ENCODE measurements around the gene JHY. TPM values are rescaled to one million over a fixed set of nuclear protein-coding genes. Genes with fewer than 3 reads are reported as not detected.

The JHY gene
- polyA plus RNA-seq, 1 of the 3 experiments (the other 2 are of a cell fraction) = 2.9 TPM

DNA sequence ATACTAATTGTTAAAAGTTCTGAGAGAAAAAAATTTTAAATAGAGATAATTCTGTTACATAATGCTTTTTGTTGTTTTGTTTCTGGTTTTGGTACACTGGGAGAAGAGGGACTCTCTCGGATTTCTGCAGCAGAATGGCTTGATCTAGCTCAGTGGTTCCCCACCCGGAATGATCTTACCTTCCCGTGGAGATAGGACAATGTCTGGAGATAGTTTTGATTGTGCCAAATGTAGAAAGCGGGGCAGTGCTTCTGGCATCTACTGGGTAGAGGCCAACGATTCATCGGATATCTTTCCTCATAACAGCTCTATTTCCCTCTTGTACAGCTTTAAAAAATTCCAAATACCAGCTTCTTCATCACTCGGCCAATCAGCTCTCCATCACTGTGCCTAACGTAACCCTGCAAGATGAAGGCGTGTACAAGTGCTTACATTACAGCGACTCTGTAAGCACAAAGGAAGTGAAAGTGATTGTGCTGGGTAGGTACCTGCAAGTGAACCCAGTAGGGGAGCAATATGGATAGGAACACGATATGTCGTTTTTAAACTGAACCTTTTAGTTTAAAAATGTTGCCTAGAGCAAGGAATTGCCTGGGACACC is 31.1 kb upstream of the JHY start:
- WGBS (ENCODE audit: low lambda C conversion rate) = 91% methylated on average over 12 of the region's 12 CpGs
- Histone ChIP-seq H3K9me3 (no peaks in the 10 kb centered on the region), H3K4me2 (no peak overlapping the region), H3K4me3 (ENCODE audit: low read depth in 2 of 2, low read length in 1 of 2) (no peak overlapping the region), H3K9me2 (no peaks in the 10 kb centered on the region), H4K20me1 (ENCODE audit: insufficient read depth) (no peaks in the 10 kb centered on the region), H3K27me3 (ENCODE audit: insufficient read depth) (no peaks in the 10 kb centered on the region), H2AFZ (ENCODE audit: low read depth) (peak overlapping the region; percentile 45; the same call in 1 of the 2 replicates), H3K79me2 (ENCODE audit: insufficient read depth) (no peaks in the 10 kb centered on the region), H3F3A (replicated peaks; ENCODE audit: insufficient read depth) (peaks cover 8% of the 10 kb centered on the region), H3K36me3 (replicated peaks in 1 of 2; ENCODE audit: control insufficient read depth in 1 of 2, insufficient read depth in 2 of 2, low read length in 1 of 2) (no peaks in the 10 kb centered on the region), H3K27ac (ENCODE audit: low read depth in 2 of 2, low read length in 1 of 2) (no peak overlapping the region), H3K9ac (no peak overlapping the region), H3K4me1 (ENCODE audit: control insufficient read depth in 1 of 2, insufficient read depth in 2 of 2, low read depth in 1 of 2, low read length in 1 of 2) (peaks cover 0 to 21% of the 10 kb centered on the region in 2 experiments; a peak in 2 of 4 replicates)
- no peak for DNase-seq
- POLR2A ChIA-PET = interaction anchor here (0.8 kb wide), 1 partner anchor 46 kb away, joined by 4 read pairs; no protein-coding TSS in a partner anchor
- TF ChIP-seq RXRA (IDR thresholded peaks at IDR 0.05; ENCODE audit: borderline replicate concordance, low read depth) (no peak), EZH2phosphoT487 (IDR thresholded peaks at IDR 0.05; ENCODE audit: borderline replicate concordance, low read depth) (no peak), NRF1 (IDR thresholded peaks at IDR 0.05; ENCODE audit: low read depth, low read length) (no peak), CHD2 (IDR thresholded peaks at IDR 0.05; ENCODE audit: low read length, partially characterized antibody) (no peak), ZBTB33 (IDR thresholded peaks at IDR 0.05; ENCODE audit: borderline replicate concordance, low read depth) (no peak), RAD21 (IDR thresholded peaks at IDR 0.05; ENCODE audit: low read length) (no peak), IRF3 (IDR thresholded peaks at IDR 0.05; ENCODE audit: low read depth, low read length) (no peak), TAF1 (IDR thresholded peaks at IDR 0.05; ENCODE audit: borderline replicate concordance, low read depth, low read length) (no peak), SIN3A (IDR thresholded peaks at IDR 0.05; ENCODE audit: borderline replicate concordance, low read depth, low read length) (no peak), SMC3 (IDR thresholded peaks at IDR 0.05; ENCODE audit: low read depth, low read length) (no peak), NFIC (IDR thresholded peaks at IDR 0.05; ENCODE audit: borderline replicate concordance) (no peak), MAX (IDR thresholded peaks at IDR 0.05; ENCODE audit: low read depth) (no peak)
- TF ChIP-seq, protein P1, sequence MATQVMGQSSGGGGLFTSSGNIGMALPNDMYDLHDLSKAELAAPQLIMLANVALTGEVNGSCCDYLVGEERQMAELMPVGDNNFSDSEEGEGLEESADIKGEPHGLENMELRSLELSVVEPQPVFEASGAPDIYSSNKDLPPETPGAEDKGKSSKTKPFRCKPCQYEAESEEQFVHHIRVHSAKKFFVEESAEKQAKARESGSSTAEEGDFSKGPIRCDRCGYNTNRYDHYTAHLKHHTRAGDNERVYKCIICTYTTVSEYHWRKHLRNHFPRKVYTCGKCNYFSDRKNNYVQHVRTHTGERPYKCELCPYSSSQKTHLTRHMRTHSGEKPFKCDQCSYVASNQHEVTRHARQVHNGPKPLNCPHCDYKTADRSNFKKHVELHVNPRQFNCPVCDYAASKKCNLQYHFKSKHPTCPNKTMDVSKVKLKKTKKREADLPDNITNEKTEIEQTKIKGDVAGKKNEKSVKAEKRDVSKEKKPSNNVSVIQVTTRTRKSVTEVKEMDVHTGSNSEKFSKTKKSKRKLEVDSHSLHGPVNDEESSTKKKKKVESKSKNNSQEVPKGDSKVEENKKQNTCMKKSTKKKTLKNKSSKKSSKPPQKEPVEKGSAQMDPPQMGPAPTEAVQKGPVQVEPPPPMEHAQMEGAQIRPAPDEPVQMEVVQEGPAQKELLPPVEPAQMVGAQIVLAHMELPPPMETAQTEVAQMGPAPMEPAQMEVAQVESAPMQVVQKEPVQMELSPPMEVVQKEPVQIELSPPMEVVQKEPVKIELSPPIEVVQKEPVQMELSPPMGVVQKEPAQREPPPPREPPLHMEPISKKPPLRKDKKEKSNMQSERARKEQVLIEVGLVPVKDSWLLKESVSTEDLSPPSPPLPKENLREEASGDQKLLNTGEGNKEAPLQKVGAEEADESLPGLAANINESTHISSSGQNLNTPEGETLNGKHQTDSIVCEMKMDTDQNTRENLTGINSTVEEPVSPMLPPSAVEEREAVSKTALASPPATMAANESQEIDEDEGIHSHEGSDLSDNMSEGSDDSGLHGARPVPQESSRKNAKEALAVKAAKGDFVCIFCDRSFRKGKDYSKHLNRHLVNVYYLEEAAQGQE (IDR thresholded peaks at IDR 0.05; ENCODE audit: low read depth, low read length) = no peak
- CTCF ChIA-PET = interaction anchor here (0.6 to 8.5 kb wide), 13 partner anchors 13 to 270 kb away, joined by 3 to 101 read pairs (median 22); no protein-coding TSS in a partner anchor

Data from SK-N-SH (cell line).